Cerebellar nuclear complex (tissue), 1 donor: ENCODE data around the gene ZFYVE16.
"Not testable (repeated sequence)": the region's sequence is repeated elsewhere in the genome, so short reads cannot be mapped to it uniquely, and the experiment has no call there.

ENCODE experiments used
- DNase-seq, 2 experiments: peaks; one replicate each; lab custom pipeline; 2025; lab: John Stamatoyannopoulos, UW

The ZFYVE16 gene

DNA sequence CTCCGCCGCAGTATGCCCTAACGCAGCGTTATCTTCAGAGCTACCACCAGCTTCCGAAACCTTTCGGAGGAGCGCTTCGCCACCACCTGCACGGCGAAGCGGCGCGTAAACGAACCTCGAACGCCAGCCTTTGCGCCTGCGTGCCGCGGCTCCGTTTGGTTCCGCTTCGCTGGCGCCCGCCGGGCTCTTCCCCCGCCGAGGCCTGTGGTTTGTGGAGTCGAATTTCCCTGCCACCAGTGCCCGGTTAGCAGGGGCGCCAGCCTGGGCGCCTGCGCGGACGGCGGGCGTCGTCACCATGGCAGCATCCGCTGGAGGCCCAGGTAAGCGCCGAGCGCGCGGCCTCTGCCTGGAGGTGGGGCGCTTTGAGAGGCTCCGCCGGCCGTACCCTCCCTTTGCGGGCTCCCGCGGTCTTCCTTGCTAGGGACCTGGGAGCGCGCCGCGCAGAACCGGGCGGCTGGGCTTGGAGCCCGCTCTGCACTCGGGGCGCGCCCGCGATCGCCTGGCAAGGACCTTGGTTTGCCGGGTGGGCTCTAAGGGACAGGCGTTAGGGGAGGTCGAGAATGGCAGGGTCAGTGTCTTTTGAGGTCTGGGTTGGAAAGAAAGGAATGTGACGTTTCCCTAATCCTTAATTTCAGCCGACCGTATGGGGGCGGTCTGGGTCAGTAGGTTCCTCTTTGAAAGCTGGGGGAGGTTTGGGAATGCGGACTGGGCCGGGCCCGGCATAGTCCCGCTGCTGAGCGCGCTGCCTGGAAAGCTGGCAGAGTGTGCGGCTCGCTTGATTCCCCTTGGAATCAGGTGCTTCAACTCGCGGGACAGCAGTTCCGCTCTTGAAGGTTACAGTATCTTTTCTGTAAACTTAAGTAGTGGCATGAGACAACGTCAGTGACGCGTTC is 80.2 kb downstream of the ZFYVE16 start, which contains the start of gene FAM151B:
Gene FAM151B (plus strand): TSS at position 272 of the 893 bp plus-strand sequence. CDS start 24 bp downstream, at position 296.
- DNase-seq: peak; percentile 68 to 92

DNA sequence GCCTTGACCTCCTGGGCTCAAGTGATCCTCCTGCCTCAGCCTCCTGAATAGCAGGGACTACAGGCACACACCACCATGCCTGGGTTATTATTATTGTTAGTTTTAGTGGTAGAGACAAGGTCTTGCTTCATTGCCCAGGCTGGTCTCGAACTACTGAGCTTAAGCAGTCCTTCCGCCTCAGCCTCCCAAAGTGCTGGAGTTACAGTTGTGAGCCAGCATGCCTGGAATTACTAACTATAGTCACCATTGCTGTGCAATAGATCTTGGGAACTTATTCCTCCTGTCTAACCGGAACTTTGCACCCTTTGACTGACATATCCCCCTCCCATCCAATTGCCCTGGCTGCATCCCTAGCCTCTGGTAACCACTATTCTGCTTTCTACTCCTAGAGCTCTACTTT is 83.4 kb downstream of the ZFYVE16 start:
- no peak for DNase-seq

DNA sequence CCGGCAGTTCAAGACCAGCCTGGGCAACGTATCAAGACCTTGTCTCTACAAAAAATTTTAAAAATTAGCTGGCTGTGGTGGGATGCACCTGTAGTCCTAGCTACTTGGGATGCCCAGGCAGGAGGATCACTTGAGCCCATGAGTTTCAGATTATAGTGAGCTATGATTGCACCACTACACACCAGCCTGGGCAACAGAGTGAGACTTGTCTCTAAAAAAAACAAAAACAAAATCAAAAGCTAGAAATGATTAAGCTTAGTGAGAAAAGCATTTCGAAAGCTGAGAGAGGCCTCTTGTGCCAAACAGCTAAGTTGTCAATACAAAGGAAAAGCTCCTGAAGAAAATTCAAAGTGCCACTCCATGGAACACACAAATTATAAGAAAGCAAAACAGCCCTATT is 84.9 kb downstream of the ZFYVE16 start:
- no peak for DNase-seq

DNA sequence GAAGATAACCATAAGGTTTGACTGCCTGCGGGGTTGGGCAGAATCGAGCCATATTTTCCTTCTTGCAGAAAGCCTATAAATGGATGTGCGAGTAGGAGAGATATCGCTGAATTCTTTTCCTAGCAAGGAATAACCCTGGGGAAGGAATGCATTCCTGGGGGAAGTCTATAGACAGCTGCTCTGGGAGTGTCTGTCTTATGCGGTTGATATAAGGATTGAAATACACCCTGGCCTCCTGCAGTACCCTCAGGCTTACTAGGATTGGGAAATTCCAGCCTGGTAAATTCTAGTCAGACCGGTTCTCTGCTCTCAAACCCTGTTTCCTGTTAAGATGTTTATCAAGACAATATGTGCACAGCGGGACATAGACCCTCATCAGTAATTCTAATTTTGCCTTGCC is 85.6 kb downstream of the ZFYVE16 start:
- DNase-seq: not testable (repeated sequence)

DNA sequence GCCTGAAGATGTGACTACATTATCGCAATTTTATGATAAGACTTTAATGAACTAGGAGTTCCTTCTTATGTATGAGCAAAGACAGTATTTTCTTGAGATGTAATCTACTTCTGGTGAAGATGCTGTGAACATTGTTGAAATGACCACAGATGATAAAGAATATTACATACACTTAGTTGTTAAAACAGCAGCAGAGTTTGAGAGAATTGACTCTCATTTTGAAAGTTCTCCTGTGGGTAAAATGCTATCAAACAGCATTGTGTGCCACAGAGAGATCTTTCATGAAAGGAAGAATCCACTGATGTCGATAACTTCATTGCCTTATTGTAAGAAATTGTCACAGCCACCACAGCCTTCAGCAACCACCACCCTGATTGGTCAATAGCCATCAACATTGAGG is 88.0 kb downstream of the ZFYVE16 start:
- no peak for DNase-seq

DNA sequence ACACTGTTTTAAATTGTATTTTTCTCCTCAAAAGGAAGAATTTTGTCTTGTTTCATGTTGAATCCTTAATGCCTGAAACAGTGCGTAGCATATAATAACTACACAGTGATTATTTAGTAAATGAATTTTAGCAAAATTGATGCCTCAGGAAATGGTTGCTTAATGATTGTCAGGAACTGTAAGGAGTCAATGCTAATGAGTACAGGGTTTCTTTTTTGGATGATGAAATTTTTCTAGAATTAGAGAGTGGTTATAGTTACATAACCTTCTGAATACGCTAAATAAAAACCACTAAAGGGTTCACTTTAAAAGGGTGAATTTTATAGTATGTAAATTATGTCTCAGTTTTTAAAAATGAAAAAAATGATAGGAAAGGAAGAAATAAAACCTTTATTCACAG is 94.9 kb downstream of the ZFYVE16 start:
- no peak for DNase-seq

DNA sequence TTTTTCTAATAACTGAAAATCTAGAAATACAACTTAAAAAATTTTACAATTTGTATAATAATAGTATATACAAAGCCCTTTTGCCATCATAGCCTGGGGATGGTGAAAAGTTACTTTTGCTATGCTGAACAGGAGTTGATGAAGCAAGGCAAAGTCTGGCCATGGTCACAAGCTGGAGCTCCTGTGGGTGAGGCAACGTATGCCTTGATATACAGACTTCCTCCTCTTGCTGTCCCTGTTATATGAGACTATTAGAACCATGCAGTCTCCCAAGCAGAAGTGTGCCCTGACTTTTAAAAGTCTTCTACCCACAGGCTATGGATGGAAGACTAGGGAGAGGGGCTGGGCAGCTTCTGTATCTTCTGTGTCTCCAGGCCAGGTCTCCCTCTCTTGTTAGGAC is 95.8 kb downstream of the ZFYVE16 start:
- no peak for DNase-seq

DNA sequence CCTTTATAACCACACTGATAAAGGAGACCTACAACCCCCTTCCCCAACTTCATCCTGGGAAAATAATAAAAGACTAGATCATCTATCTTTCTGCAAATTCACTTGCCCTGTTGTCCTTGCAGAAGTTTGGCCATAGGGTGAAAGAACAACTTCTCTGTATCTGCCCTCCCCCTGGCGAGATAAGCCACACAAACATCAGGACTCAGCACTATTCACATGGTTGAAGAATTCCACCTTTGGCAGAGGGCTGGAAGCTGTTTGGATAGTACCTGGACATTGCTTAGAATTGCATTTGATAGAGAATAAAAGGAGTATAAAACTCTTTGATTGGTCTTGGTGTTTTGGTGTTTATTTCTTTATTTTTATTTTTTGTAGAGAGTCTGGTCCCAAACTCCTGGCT is 97.0 kb downstream of the ZFYVE16 start:
- no peak for DNase-seq

DNA sequence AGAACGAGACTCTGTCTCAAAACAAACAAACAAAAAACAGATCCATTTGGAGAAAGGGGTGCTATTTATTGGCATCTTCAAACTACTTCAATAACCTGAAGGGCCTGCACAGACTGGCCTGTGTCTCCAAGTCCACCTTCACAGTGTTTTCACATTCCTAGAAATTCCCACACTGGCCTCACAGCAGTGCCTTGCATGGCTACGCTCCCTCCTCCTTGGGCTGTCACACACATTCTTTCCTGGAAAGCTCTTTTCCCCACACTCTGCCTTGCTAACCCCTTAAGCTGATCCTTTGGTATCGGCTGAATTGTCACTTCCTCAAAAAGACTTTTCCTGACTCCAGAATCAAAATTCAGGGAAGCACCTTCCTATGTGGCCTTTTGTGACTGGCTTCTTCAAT is 99.8 kb downstream of the ZFYVE16 start:
- no peak for DNase-seq

DNA sequence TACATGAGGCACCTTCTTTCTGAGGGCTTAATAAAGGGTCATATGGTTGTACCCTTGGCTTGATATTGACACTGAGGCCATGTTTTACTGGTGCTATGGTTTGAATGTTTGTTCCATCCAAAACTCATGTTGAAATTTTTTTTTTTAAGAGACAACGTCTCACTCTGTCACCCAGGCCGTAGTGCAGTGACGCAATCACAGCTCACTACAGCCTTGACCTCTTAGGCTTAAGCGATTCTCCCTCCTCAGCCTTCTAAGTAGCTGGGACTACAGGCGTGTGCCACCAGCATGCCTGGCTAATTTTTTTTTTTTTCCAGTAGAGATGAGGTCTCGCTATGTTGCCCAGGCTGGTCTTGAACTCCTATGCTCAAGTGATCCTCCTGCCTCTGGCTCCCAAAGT is 101.0 kb downstream of the ZFYVE16 start:
- no peak for DNase-seq

DNA sequence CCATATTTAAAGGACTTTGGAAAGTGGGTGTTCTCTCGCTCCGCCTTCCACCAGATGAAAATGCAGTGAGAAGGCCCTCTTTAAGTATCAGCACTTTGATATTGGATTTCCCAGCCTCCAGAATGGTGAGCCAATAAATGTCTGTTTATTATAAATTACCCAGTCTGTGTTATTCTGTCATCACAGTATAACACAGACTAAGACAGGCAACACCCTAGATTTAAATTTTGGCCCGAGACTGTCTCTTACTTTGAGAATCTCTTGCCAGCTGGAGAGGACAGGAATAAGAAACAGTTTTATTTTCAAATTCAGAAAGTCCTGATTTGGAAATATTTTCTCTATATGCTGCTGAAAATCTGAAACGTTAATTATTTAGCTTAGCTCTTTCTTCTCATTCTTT is 101.5 kb downstream of the ZFYVE16 start:
- no peak for DNase-seq

DNA sequence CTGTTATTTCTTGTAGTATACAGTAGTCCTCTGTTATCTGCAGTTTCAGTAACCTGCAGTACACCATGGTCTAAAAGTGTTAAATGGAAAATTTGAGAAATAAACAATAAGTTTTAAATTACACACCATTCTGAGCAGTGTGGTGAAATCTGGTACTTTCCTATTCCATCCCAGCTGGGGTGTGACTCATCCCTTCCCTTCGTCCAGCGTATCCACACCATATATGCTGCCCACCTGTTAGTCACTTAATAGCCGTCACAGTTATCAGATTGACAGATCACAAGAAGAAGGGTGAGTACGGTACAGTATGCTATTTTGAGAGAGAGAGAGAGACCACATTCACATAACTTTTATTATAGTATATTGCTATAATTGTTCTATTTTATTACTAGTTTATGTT is 109.0 kb downstream of the ZFYVE16 start:
- DNase-seq: no peak
